Fibroblast of lung (primary cell): ENCODE measurements around the gene VTCN1.

Experiments
- CTCF ChIP-seq, 2 donors: IDR thresholded peaks in 1 of 2; conservative IDR thresholded peaks in 1 of 2; 1 replicate in 1 of 2; 2 replicates in 1 of 2; pipeline ENCODE4 v1.5.1; 2011 to 2012; ENCODE audit warnings: low read length in 2 of 2, control low read depth in 1 of 2, inconsistent platforms in 1 of 2, low read depth in 1 of 2, mild to moderate bottlenecking in 1 of 2
- EZH2 ChIP-seq: IDR thresholded peaks from 2 replicates; pipeline ENCODE4 v1.5.1; 2012; ENCODE audit warnings: low read length, control low read depth, mild to moderate bottlenecking; ENCODE audit errors: missing control alignments

GRCh38 chr1:117198097-117198496, 12.6 kb downstream of the VTCN1 start:
- no peak for TF ChIP-seq CTCF (conservative IDR thresholded peaks at IDR 0.05 in 1 of 2, IDR thresholded peaks at IDR 0.05 in 1 of 2; ENCODE audit: low read depth in 1 of 2, low read length in 2 of 2)
- TF ChIP-seq EZH2, result no peak
